HG03103 (cell line): ENCODE results near the gene TMEM145.
"Not testable (repeated sequence)": the region's sequence is repeated elsewhere in the genome, so short reads cannot be mapped to it uniquely, and the experiment has no call there.

Experiments
- ATAC-seq: cut with Tn5 transposase; IDR thresholded peaks from one replicate; pipeline ENCODE4 v1.9.1; 2021; ENCODE audit warnings: low read depth; ENCODE audit not compliant: unreplicated experiment

The TMEM145 gene

DNA sequence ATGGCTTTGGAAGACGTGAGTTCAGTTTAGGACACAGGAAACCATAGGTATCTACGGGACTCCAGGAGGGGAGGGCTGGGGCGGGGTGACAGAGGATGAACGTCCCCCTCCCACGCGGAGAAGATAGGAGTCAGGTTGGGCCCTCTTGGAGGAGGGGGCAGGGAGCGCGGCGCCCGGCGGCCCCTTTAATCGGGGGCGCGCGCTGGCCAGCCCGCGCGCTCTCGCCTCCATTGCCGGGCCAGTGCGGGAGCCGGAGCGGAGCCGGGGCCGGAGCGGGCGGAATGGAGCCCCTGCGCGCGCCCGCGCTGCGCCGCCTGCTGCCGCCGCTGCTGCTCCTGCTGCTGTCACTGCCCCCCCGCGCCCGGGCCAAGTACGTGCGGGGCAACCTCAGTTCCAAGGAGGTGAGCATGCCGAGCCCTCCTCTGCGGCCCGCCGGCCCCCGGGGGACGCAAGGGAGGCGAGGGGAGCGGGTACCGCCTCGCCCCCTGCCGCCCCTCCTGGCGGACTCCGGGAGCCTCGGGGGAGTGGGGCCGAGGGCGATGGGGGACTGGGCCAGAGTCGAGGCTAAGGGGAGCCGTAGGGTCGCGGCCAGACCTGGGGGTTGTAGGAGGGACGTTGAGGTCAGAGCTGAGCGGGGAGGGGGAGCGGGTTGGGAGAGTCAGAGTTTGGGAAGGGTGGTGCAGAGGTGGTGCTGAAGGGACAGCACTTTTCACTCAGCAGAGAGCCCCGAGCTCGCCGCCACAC is at the start of gene TMEM145:
Gene TMEM145 (plus strand): TSS at position 214 of the 744 bp plus-strand sequence. CDS start 68 bp downstream, at position 282.
- ATAC-seq: no peak

DNA sequence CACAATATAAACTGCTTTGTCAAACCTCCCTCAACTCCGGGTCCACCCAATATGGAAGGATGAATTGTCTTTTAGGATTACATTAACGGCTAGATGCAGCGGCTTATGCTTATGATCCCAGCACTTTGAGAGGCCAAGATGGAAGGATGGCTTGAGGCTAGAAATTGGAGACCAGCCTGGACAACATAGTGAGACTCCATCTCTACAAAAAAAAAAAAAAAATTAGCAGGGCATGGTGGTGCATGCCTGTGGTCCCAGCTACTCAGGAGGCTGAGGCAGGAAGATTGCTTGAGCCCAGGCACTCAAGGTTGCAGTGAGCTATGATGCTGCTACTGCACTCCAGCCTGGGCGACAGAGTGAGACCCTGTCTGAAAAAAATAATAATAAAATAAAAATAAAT is 47.0 kb upstream of the TMEM145 start:
- ATAC-seq: not testable (repeated sequence)

- not testable (repeated sequence) for ATAC-seq
Measured at GRCh38 chr19:42266928-42267603, 46.0 kb upstream of the TMEM145 start.

GRCh38 chr19:42267644-42268141 is 45.4 kb upstream of the TMEM145 start:
- ATAC-seq: no peak

DNA sequence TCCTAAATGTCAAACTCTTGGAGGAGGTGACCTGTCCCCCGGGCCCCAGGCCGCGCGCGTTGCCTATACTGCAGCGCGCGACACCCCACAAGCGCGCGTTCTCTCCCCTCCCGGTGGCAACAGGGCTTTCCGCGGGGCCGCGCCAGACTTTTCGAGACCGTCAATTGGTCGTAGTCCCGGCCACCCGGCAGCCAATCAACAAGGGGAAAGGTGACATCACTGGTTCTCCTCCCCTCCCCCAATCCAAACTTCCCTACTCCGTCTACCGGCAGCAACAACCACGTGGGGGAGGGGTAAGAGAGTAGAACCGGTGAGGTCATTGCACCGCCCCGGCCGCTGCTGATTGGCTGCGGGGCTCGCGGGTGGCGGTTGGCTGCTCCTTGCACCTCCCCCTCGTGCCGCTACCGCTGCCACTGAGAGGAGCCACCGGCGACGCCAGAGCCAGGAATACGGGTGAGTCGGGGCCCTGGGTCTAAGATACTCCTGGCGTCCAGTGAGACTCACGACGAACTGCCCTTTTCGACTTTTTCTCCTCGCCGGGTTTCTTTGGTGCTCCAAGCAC is 44.9 kb upstream of the TMEM145 start:
- ATAC-seq: peak; percentile 46

DNA sequence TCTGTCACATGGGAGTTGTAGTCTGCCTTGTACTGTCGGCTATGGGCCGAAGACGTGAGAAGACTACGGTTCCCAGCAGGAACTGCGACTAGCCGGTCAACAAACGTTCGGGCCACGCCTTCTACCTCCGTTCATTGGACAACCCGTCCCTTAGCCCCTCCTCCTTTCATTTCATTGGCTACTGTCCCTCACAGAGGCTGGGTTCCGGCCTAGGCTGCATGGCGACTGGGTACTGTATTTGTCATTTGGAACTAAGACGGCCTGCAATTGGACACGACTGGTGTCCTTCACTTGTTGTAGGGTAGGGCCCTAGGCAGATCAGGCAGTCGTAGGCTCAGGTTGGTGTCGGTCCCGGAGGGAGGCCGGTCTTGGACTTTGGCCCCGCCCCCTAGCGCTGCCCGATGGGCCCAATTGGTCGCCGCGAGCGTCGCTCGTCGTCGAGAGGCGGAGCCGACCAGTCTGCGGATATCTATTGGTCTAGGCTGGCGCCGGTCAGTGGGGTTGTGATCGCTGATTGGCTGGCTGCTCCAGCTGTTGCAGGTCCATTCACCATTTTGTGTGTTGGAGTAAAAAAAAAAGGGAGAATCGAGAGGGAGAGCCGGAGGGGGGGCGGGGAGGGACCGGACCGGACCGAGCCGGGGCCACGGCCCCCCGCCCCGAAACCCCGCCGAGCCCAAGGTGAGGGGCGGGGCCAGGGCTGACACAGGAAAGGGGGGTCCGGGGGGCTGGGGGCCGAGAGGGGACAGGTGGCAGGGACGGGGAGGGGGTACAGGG is 44.2 kb upstream of the TMEM145 start, which contains the start of gene CIC:
Gene CIC (plus strand): TSS at position 549 of the 774 bp plus-strand sequence. CDS start 2,532 bp downstream, outside the sequence.
- peak; percentile 69 for ATAC-seq

DNA sequence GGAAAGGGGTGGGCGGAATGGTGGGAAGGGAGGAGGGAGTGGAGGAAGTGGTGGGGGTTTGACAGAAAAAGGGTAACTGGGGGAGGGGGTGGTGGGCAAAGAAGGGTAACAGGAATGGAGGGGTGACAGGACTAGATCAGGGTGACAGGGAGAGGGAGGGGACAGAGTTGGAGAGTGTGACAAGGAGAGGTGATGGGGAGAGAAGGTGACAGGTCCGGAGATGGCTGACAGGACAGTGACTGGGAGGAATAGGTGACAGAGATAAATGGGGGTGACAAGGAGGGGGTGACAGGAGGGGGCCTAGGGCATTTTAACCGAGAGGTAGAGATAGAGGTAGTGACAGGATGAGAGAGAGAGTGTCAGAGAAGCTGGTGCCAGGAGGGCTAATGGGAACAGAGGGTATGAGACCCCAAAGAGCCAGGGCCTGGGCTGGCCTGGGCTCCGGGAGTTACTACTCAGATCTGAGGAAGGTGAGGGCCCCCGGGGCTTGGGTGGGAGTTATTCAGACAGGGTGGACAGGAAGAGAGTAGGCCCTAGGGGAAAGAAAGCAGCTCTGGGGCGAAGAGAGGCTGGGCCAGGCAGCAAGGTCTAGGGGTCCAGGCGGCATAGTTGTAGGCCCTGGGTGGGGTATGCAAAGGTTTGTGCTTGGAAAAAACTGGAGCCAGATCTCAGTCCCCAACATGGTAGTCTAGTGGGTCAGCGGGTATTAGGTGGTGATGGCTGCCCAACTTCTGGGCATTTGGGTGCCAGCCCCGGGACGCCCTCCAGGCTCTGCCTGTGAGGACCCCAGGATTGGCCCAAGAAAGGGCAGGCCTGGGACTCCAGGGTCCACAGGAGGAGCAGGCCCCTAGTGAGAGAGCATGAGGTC is 43.4 kb upstream of the TMEM145 start:
- ATAC-seq: no peak

GRCh38 chr19:42270346-42271044 is 42.6 kb upstream of the TMEM145 start:
- ATAC-seq: no peak

DNA sequence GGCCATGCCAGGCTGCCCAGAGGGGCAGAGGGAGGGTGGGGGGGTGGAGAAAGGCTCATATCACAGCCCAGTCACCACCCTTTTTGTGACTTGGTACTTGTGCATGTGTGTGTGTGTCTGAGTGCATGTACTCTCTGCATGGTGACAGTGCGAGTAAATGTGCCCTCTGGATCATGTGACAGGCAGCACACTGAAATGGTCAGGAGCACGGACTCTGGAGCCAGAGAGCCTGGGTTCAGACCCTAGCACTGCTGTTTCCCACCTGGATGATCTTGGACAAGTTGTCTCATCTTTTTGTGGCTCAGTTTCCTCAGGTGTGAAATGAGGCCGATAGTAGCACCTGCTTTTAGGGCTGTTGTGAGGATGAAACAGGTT is 42.1 kb upstream of the TMEM145 start:
- no peak for ATAC-seq

DNA sequence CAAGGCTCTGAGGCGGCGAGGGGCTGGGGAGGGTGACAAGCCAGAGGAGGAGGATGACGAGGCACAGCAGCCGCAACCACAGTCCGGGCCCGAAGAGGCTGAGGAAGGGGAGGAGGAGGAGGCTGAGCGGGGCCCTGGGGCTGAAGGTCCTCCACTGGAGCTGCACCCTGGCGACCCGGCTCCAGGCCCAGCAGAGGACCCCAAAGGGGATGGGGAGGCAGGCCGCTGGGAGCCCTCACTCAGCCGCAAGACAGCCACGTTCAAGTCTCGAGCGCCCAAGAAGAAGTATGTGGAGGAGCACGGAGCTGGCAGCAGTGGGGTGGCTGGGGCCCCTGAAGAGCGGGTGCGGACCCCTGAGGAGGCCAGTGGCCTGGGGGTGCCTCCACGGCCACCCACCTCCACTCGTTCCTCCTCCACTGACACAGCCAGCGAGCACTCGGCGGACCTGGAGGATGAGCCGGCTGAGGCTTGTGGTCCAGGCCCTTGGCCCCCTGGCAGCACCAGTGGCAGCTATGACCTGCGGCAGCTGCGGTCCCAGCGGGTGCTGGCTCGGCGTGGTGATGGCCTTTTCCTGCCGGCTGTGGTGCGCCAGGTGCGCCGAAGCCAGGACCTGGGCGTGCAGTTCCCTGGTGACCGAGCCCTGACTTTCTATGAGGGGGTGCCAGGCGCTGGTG is 41.1 kb upstream of the TMEM145 start:
- no peak for ATAC-seq

- no peak for ATAC-seq
Measured at GRCh38 chr19:42272535-42272897, 40.6 kb upstream of the TMEM145 start.

GRCh38 chr19:42272989-42273406 is 40.1 kb upstream of the TMEM145 start:
- no peak for ATAC-seq

- ATAC-seq: no peak
Measured at GRCh38 chr19:42273407-42274064, 39.6 kb upstream of the TMEM145 start.

DNA sequence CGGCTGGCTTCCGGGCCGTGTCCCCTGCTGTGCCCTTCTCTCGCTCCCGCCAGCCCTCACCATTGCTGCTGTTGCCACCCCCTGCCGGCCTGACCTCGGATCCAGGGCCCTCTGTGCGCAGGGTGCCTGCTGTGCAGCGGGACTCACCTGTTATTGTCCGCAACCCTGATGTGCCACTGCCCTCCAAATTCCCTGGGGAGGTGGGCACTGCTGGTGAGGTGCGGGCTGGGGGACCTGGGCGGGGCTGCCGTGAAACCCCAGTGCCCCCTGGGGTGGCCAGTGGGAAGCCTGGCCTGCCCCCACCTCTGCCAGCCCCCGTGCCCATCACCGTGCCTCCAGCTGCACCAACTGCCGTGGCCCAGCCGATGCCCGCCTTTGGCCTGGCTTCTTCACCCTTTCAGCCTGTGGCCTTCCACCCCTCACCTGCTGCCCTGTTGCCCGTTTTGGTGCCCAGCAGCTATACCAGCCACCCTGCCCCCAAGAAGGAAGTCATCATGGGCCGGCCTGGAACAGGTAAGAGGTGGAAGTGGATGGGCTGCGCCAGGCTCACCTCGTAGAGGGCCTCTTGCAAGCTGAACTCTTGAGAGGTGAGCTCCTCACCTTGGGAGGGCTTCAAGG is 38.9 kb upstream of the TMEM145 start:
- ATAC-seq: no peak

- ATAC-seq: no peak
Measured at GRCh38 chr19:42275103-42275502, 38.0 kb upstream of the TMEM145 start.

DNA sequence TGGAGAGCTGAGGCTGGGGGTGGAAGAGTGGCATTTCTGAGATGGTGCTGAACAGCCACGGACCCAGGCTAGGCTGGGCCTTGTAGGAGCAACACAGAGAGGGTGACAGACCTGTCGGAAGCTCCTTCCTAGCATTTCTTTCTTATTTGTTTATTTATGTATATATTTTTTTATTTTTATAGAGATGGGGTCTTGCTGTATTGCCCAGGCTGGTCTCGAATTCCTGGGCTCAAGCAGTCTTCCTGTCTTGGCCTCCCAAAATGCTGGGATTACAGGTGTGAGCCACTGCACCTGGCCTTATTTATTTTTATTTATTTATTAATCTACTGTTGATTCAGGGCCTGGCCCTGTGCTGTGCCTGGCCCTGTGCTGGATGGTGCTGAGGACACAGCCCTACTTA is 37.6 kb upstream of the TMEM145 start:
- no peak for ATAC-seq

GRCh38 chr19:42276284-42276683 is 36.8 kb upstream of the TMEM145 start:
- no peak for ATAC-seq

DNA sequence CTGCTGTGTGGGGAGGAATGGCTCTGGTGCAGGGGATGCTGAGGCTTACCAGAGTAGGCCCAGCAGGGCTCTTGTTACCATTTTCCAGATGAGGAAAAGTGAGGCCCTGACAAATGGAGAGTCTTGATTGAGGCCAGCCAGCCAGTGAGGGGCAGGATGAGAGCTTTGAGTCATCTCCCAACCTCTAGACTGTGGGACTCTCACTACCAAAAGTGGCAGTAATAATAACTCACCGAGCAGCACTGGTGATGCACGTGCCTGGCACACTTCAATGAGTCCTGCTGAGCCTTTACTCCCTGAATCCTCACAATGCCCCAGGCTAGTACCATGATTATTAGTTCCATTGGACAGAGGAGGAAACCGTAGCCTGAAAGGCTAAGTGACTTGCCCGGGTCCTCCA is 36.3 kb upstream of the TMEM145 start:
- no peak for ATAC-seq
